ENCODE results near the gene IL17RD. TPM values are rescaled to one million over a fixed set of nuclear protein-coding genes. Genes with fewer than 3 reads are reported as not detected.

IL17RD gene
- total RNA-seq, 1 donor from 2014 or later: 26.1 TPM

GRCh38 chr3:57135964-57136719, 29.0 kb downstream of the IL17RD start:
- H3K9ac ChIP-seq: no peak overlapping the region
- Mint-ChIP-seq H3K4me1 (peaks cover 52% of the 10 kb centered on the region), H3K36me3 (peaks cover 51% of the 10 kb centered on the region), H3K27me3 (ENCODE audit: insufficient read depth, low read depth) (peaks cover 3% of the 10 kb centered on the region), H3K9me3 (no peaks in the 10 kb centered on the region), H3K4me3 (no peak overlapping the region), H3K27ac (no peak overlapping the region)
- peaks cover 28% of the 10 kb centered on the region for H3K4me1 ChIP-seq
- no peak overlapping the region for H3K4me3 ChIP-seq
- H2AFZ ChIP-seq (replicated peaks): no peak overlapping the region
- H3F3A ChIP-seq (ENCODE audit: low read depth): peaks cover 15% of the 10 kb centered on the region
- no peak for DNase-seq (ENCODE audit: low spot score)
- H3K4me2 ChIP-seq: no peak overlapping the region
- H3K79me2 ChIP-seq (ENCODE audit: low read depth): peaks cover 58% of the 10 kb centered on the region
- TF ChIP-seq EZH2 (IDR thresholded peaks at IDR 0.05) (no peak), CTCF (IDR thresholded peaks at IDR 0.05) (no peak), EZH2phosphoT487 (IDR thresholded peaks at IDR 0.05) (no peak)
- H3K9me3 ChIP-seq (ENCODE audit: low read depth): no peaks in the 10 kb centered on the region
- H4K20me1 ChIP-seq (ENCODE audit: low read depth): peaks cover 4% of the 10 kb centered on the region
- no peaks in the 10 kb centered on the region for H3K36me3 ChIP-seq
- no peak overlapping the region for H3K27ac ChIP-seq
- peaks cover 29% of the 10 kb centered on the region for H3K27me3 ChIP-seq

- no peak overlapping the region for H3K27ac Mint-ChIP-seq
- H3K27me3 Mint-ChIP-seq (ENCODE audit: insufficient read depth, low read depth): peaks cover under 1% of the 10 kb centered on the region
- no peak for DNase-seq (ENCODE audit: low spot score)
- H3K4me2 ChIP-seq: no peak overlapping the region
- peaks cover 45% of the 10 kb centered on the region for H3F3A ChIP-seq (ENCODE audit: low read depth)
- H2AFZ ChIP-seq (replicated peaks): no peak overlapping the region
- TF ChIP-seq EZH2phosphoT487 (IDR thresholded peaks at IDR 0.05): no peak
- TF ChIP-seq CTCF (IDR thresholded peaks at IDR 0.05): no peak
- H3K4me3 ChIP-seq: no peak overlapping the region
- no peak overlapping the region for H3K4me3 Mint-ChIP-seq
- no peaks in the 10 kb centered on the region for H3K9me3 Mint-ChIP-seq
- peaks cover 68% of the 10 kb centered on the region for H3K79me2 ChIP-seq (ENCODE audit: low read depth)
- peaks cover 43% of the 10 kb centered on the region for H3K36me3 Mint-ChIP-seq
- peaks cover 55% of the 10 kb centered on the region for H3K4me1 ChIP-seq
- H4K20me1 ChIP-seq (ENCODE audit: low read depth): peaks cover 15% of the 10 kb centered on the region
- no peaks in the 10 kb centered on the region for H3K36me3 ChIP-seq
- H3K27ac ChIP-seq: no peak overlapping the region
- H3K4me1 Mint-ChIP-seq: peaks cover 70% of the 10 kb centered on the region
- no peaks in the 10 kb centered on the region for H3K9me3 ChIP-seq (ENCODE audit: low read depth)
- peaks cover 37% of the 10 kb centered on the region for H3K27me3 ChIP-seq
- H3K9ac ChIP-seq: no peak overlapping the region
These were observed 32.0 kb downstream of the IL17RD start for GRCh38 chr3:57133157-57133556.

- peaks cover 40% of the 10 kb centered on the region for H3K27me3 ChIP-seq
- TF ChIP-seq EZH2 (IDR thresholded peaks at IDR 0.05) (no peak), CTCF (IDR thresholded peaks at IDR 0.05) (peak; percentile 10)
- peaks cover 40% of the 10 kb centered on the region for H3K36me3 Mint-ChIP-seq
- peaks cover 60% of the 10 kb centered on the region for H3K4me1 ChIP-seq
- no peaks in the 10 kb centered on the region for H3K9me3 ChIP-seq (ENCODE audit: low read depth)
- H2AFZ ChIP-seq (replicated peaks): no peak overlapping the region
- no peak overlapping the region for H3K9ac ChIP-seq
- no peak for DNase-seq (ENCODE audit: low spot score)
- H4K20me1 ChIP-seq (ENCODE audit: low read depth): peaks cover 15% of the 10 kb centered on the region
- H3F3A ChIP-seq (ENCODE audit: low read depth): peaks cover 47% of the 10 kb centered on the region
- H3K36me3 ChIP-seq: no peaks in the 10 kb centered on the region
- no peak overlapping the region for H3K27ac Mint-ChIP-seq
- no peaks in the 10 kb centered on the region for H3K27me3 Mint-ChIP-seq (ENCODE audit: insufficient read depth, low read depth)
- H3K4me3 ChIP-seq: no peak overlapping the region
- no peaks in the 10 kb centered on the region for H3K9me3 Mint-ChIP-seq
- H3K27ac ChIP-seq: no peak overlapping the region
- H3K79me2 ChIP-seq (ENCODE audit: low read depth): peaks cover 69% of the 10 kb centered on the region
- H3K4me3 Mint-ChIP-seq: no peak overlapping the region
- no peak overlapping the region for H3K4me2 ChIP-seq
- peaks cover 71% of the 10 kb centered on the region for H3K4me1 Mint-ChIP-seq
These were observed 32.5 kb downstream of the IL17RD start for GRCh38 chr3:57132674-57133073.
